GM19240 (cell line): ENCODE data around the gene BLVRA.
"Not testable (repeated sequence)": the region's sequence is repeated elsewhere in the genome, so short reads cannot be mapped to it uniquely, and the experiment has no call there.

ENCODE experiments used
- DNase-seq: peaks from one replicate; pipeline ENCODE4 v3.0.0; 2011; ENCODE audit warnings: low spot score; ENCODE audit not compliant: insufficient read length

The BLVRA gene, protein sequence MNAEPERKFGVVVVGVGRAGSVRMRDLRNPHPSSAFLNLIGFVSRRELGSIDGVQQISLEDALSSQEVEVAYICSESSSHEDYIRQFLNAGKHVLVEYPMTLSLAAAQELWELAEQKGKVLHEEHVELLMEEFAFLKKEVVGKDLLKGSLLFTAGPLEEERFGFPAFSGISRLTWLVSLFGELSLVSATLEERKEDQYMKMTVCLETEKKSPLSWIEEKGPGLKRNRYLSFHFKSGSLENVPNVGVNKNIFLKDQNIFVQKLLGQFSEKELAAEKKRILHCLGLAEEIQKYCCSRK

DNA sequence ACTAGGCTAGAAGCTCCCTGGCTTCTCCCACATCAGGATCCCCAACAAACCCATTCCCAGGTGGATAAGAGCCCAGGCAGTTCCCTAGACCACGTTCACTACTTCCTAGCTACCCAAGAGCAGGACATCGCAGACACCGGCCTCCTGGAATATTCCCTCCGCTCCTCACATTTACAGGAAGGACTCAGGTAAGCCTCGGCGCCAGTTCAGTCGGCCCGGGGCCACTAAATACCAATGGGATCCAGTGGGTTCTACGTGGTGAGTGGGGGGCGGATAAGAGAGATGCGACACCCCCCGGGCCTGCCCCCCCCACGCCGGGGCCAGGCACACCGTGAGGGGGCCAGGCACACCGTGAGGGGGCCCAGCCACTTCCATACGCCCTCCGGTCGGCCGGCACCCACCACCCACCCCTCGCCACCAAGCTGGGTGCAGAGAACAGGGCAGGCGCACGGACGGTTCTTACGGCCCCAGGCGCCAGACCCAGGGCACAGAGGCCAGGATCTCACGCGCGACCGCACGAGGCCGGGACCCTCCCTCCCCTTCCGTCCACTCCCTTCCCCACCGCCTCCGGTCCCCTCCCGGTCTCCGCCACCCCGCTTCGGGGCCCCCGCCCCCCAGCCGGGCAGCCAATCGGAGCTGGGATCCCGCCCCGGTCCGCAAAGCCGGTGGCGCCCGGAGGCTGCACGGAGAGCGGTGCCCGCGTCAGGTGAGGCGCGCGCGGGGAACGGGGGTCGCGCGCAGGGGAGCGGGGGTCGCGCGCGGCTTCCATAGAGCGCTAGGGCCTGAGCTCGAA lies at the start of gene BLVRA:
Gene BLVRA (plus strand): TSS at position 652 of the 793 bp plus-strand sequence. CDS start 12,479 bp downstream, outside the sequence.
- DNase-seq = peak; percentile 50

- no peak for DNase-seq
Observed at GRCh38 chr7:43711503-43711902, 47.0 kb upstream of the BLVRA start.

GRCh38 chr7:43715966-43716365 lies 42.5 kb upstream of the BLVRA start:
- not testable (repeated sequence) for DNase-seq

DNA sequence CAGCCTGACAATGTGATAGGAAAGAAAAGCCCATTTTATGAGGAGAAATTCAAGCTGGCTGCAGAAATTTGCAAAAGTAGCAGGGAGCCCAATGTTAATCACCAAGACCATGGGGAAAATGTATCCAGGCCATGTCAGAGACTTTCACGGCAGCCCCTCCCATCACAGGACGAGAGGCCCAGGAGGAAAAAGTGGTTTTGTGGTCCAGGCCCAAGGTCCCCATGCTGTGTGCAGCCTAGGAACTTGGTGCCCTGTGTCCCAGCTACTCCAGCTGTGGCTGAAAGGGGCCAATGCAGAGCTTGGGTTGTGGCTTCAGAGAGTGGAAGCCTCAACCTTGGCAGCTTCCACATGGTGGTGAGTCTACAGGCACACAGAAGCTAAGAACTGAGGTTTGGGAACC lies 41.9 kb upstream of the BLVRA start:
- no peak for DNase-seq

DNA sequence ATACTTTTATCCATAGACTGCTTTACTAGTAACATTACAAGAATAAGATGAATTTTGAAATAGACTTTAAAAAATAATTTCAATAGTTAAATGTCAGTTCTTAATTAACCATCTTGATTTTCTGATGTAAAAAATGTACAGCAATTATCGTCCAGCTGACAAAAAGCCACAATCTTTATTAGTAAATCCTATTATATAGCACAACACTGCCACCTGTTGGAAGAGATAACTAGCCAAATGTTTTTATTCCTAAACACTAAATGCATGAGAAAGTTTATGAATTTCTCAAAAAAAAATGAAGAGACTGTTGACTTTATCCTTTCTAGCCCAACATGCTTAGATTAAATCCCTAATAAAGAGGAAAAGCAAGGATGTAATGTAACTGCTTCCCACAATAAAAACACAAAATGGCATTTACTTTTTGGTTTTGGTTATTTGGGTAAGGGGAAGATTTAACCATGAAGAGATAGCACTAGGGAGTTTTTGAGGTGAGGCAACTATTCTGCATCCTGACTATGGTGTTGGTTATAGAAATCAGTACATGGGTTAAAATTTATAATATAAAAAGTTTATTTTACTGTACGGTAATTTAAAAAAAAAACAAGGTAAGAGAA lies 37.2 kb upstream of the BLVRA start:
- DNase-seq = no peak

DNA sequence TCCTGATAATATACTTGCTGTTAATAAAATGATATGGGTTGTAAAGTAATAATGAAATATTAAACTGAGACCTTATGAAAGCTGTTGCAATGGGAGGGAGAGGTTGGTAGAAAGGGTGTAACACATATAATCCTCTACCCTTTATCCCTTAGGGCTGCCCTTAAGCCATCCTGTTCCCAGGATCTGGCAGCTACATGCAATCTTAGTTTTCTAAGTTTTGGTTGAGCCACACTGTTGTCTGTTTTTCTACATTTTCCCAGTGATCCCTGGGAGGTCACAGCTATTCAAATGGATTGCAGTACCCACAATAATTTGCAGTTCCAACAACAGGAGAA lies 35.5 kb upstream of the BLVRA start:
- DNase-seq = no peak

GRCh38 chr7:43725251-43725650 lies 33.2 kb upstream of the BLVRA start:
- no peak for DNase-seq

DNA sequence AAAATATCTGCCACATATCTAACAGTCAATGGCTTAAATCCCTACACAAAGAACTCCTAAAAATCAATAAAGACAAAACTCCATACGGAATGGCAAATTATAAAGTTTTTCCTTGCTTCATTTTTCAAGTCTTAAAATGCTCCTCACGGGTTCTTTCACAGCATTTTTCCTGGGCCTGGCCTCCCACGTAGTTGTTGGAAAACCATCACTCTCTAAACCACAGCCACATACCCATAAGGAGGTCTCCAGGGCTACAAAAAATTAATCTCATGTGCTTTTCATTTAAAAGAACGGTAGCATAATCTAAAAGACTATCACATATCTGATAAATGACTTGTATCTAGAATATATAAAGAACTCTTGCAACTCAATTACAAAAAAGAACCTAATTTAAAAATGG lies 32.0 kb upstream of the BLVRA start:
- no peak for DNase-seq

DNA sequence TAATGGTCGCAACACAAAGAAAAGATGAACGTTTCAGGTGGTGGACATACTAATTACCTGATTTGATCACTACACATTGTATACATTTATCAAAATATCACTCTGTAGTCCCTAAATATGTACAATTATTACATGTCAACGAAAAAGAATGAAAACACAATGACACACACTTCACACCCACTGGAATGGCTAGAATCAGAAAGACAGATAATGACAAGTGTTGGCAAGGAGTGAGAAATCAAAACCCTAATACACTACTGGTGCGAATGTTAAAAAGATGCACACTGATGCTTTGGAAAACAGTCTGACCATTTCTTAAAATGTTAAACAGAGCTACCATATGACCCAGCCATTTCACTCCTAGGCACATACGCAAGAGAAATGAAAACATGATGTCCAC lies 31.5 kb upstream of the BLVRA start:
- no peak for DNase-seq

DNA sequence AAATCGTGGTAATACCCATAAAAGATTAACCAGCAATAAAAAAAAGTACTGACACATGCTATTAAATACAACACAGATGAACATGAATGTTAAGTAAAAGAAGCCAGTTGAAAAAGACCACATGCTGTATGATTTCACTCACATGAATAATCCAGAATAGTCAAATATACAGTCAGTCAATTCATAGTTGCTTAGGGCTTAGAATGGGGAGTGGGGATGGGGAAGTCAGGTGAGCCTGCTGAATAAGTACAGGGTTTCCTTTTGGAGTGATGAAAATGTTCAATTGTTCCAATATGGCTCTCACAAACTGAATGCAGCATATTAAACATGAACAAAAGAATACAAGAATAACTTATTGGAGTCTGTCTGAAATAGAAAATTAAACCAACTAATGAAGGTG lies 31.0 kb upstream of the BLVRA start:
- no peak for DNase-seq

DNA sequence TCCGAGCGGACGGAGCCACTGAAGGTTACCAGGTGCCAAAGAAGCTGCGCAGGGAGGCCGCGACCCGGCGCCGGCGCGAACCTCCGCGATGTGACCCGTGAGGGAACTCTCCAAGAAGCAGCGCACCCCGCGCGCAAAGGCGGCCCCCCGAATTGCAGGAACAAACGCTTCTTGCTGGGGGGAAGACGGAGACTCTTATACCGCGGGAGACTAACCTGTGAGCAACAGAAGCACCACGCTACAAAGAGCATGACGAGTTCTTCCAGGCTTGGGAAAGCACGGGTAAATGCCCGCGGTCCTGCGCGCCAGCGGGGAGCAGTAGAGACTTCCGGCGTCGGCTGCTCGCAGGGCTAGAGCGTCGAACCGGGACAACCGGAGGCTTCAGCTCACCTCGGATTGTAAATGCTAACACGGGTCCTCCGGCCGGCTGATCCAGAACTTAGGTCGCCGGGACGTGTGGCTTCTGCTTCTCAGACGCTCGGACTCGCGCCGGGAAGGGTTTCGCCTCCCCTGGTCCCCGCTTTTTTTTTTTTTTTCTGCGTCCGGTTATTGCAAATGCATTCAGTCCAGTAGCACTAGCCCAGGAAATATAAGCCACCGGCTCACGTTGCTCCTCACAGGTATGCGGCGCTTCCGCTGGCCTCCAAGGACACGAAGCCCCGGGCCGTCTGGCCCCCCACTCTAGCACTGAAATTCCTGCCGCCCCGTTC lies 29.1 kb upstream of the BLVRA start, which contains the start of gene COA1:
Gene COA1 (minus strand): TSS at position 310 of the 710 bp plus-strand sequence. CDS start 80,909 bp downstream, outside the sequence.
- DNase-seq = peak; percentile 41

- DNase-seq = no peak
Observed at GRCh38 chr7:43729924-43730248, 28.6 kb upstream of the BLVRA start.

DNA sequence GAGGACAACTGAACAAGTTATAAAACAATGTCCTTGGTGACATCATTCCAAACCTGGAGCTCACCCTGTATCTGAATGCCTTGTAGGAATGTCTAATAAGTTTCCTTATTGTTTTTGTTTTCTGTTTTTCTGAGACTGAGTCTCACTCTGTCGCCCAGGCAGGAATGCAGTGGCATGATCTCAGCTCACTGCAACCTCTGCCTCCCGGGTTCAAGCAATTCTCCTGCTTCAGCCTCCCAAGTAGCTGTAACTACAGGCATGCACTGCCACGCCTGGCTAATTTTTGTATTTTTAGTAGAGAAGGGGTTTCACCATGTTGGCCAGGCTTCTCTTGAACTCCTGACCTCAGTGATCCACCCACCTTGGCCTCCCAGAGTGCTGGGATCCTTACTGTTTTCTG lies 27.0 kb upstream of the BLVRA start:
- not testable (repeated sequence) for DNase-seq

DNA sequence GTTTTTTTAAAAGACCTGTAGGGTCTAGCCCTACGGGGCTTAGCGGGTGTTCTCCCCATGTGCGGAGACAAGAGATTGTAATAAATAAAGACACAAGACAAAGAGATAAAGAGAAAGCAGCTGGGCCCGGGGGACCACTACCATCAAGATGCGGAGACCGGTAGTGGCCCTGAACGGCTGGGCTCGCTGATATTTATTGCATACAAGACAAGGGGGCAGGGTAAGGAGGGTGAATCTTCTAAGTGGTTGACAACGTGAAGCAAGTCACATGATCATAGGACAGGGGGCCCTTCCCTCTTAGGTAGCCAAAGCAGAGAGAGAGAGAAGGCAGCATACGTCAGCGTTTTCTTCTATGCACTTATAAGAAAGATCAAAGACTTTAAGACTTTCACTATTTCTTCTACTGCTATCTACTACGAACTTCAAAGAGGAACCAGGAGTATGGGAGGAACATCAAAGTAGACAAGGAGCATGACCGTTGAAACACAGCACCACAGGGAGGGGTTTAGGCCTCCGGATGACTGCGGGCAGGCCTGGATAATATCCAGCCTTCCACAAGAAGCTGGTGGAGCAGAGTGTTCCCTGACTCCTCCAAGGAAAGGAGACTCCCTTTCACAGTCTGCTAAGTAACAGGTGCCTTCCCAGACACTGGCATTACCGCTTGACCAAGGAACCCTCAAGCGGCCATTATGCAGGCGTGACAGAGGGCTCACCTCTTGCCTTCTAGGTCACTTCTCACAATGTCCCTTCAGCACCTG lies 23.7 kb upstream of the BLVRA start:
- not testable (repeated sequence) for DNase-seq

DNA sequence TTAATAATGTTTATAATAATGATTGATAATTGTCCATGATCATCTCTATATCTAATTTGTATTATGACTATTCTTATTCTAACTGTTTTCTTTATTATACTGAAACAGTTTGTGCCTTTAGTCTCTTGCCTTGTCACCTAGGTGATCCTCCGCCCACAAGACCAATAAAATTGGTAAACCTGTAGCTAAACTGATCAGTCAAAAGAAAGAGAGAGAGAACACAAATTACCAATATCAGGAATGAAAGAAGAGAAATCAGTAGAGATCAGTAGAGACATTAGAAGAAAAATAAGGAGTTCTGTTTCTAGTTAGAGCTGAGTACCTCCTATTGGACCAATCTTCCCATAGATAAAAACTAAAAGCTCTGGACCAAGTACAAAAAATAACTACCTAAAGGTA lies 23.1 kb upstream of the BLVRA start:
- no peak for DNase-seq

DNA sequence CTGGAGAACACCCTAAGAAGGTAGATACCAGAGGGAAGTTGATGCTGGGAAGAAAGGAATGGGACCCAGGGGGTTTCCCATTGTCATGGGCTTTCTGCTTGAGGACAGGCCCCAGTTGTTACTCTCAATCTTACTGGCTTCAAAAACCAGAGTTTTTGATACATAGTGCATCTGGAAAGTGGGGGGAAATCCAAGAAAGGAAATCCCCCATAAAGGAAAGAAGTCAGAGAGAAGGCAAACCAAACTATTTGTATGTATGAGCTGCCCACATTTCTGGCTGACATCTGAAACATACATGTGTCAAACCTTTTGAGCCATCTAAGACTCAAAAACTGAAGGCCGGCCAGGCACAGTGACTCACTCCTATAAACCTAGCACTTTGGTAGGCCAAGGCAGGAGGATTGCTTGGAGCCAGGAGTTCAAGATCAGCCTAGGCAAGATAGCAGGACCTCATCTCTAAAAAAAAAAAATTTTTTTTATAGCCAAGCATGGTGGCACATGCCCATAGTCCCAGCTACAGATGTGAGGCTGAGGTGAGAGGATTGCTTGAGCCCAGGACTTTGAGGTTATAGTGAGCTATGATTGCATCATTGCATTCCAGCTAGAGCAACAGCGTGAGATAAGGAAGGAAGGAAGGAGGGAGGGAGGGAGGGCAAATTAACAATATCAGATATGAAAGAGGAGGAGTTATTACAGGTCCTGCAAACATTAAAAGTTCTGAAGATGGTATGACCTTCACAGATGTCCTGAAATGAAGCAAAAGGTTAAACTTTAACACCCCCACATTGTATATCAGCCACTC lies 22.5 kb upstream of the BLVRA start:
- no peak for DNase-seq

DNA sequence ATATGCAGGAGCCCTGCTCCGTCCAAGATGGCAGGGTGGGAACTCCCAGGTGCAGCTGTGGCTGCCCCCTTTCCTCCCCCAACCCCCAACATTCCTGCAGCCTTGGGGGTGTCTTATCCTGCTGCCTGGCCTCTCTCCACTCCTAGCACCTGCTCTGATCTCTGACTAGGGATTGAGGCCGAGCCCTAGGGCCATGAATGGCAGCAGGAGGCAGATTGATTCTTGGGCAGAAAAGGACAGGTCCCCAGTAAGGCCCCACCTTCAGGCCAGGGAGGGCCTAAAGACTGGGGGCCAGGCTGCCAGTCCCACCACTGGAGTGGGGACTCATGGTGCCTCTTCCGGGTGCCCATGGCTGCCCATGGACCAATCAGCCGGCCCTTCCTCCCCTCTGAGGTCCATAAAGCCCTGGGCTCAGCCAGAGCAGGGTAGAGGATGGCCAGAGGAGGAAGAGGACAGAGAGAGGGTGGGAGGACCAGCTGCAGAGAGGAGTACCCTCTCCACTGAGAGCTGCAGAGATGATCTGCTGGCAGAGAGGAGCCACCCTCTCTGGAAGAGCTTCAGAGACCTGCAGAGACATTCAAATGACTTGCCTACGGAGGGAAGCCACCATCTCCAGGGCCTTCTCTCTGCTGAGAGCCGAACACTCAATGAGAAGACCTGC lies 20.9 kb upstream of the BLVRA start:
- no peak for DNase-seq

DNA sequence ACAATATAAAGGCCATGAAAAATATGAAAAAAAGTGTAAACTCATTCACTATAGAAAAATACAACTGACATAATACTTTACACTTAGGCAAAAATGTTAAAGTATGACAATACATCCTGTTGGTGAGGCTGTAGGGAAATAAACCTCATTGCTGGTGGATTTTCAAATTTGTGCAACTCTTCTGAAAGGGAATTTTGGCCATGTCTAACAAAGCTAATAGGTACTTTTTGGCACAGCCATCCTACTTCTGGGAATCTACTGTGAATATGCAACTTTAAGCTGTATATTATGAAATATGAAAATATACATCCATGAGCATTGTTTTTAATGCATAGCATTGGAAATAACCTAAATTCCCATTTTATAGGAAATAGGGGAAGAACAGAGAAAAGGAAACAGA lies 15.8 kb upstream of the BLVRA start:
- no peak for DNase-seq

DNA sequence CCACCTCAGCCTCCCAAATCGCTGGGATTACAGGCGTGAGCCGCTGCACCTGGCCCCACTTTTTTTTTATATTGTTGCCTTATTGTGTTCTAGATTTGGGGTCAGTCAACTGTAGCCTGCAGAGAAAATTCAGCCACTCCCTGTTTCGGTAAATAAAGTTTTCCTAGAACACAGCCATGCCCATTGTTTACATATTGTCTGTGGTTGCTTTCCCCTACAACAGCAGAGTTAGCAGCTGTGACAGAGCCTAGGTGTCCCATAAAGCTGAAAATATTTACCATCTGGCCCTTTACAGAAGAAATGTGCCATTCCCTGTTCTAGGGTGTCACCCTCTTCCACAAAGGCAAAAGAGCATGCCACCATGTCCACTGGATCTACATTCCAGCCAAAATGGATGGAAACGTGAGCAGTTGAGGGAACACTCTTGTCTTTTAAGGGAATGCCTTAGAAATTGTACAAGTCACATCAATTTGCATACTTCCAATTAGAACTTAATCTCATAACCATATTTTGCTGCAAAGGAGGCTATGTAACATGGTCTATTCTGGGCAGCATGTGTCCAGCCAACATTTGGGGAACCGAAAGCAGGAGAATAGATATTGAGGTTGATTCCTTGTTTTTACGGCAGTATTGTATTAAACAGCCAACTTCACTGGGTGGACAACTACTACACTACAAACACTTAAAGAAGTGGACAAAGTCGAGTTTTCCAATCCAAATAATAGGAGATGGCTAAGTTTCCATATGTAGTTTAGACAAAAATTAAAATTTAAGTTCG lies 11.0 kb upstream of the BLVRA start:
- DNase-seq = no peak
